Calu3 (cell line): Measurements from ENCODE around the gene SLC36A1. TPM values are rescaled to one million over a fixed set of nuclear protein-coding genes. Genes with fewer than 3 reads are reported as not detected.

ENCODE experiments used
- BruUV-seq: library from RNA; stranded (reverse); fragments of 400-500 nt; replicated peaks from 2 replicates; lab custom pipeline; 2021; lab: Mats Ljungman, UMichigan
- CTCF ChIA-PET: fragments of 300-600 bp; sonication (Branson Sonifier 250); formaldehyde crosslinking; loops from one replicate; lab custom pipeline; 2022; ENCODE audit warnings: antibody characterized with exemption; lab: Charles Lee
- DNase-seq: peaks from one replicate; pipeline ENCODE4 v3.0.0; 2022
- H3K27ac Mint-ChIP-seq: one replicate; pipeline ENCODE4 v1.8.0; 2022; ENCODE audit warnings: mixed read lengths; ENCODE audit not compliant: unreplicated experiment
- H3K27me3 Mint-ChIP-seq: one replicate; pipeline ENCODE4 v1.8.0; 2022; ENCODE audit warnings: mixed read lengths; ENCODE audit not compliant: unreplicated experiment
- H3K36me3 Mint-ChIP-seq: one replicate; pipeline ENCODE4 v1.8.0; 2022; ENCODE audit warnings: mild to moderate bottlenecking, moderate library complexity, mixed read lengths; ENCODE audit not compliant: insufficient read depth, unreplicated experiment
- H3K4me1 Mint-ChIP-seq: one replicate; pipeline ENCODE4 v1.8.0; 2022; ENCODE audit warnings: mild to moderate bottlenecking, low read depth, mixed read lengths; ENCODE audit not compliant: unreplicated experiment
- H3K4me3 Mint-ChIP-seq: one replicate; pipeline ENCODE4 v1.8.0; 2022; ENCODE audit warnings: mild to moderate bottlenecking, low read depth, moderate library complexity, mixed read lengths; ENCODE audit not compliant: unreplicated experiment
- H3K9me3 Mint-ChIP-seq: one replicate; pipeline ENCODE4 v1.8.0; 2022; ENCODE audit warnings: low read depth, mixed read lengths; ENCODE audit not compliant: unreplicated experiment
- CTCF ChIP-seq: fragments of 200-600 bp; IDR thresholded peaks from one replicate; pipeline ENCODE4 v1.8.0; 2022; ENCODE audit warnings: antibody characterized with exemption; ENCODE audit not compliant: unreplicated experiment
- intact Hi-C: fragments of 100-400 bp; cut with micrococcal nuclease; formaldehyde crosslinking; loops from one replicate; pipeline ENCODE4 v1.10.0; 2022; ENCODE audit not compliant: unreplicated experiment
- total RNA-seq: library from RNA; stranded (reverse); gene quantifications from 2 replicates; pipeline ENCODE4 v1.2.3, GENCODE V29; 2022

Gene SLC36A1
- total RNA-seq, 1 experiment from 2014 or later = 11.4 TPM

DNA sequence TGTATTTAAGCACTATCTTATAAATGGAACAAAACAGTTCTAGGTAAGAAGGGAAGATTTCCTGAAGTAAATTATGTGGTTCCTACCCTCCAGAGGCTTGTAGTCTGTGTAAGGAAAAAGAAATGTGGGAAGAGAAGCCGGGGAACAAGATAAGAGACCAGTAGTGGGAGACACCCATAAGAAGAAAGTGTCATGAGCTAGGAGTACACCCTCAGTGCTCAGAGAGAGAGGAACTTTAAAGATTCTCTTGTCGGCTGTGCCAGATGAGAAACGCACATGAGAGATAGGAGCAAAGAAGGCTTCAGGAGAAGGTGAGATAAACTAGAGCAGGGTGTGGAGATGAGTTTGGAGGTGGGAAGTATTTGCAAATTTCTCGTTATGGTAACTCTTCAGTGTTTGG is 18.1 kb downstream of the SLC36A1 start:
- no peak for DNase-seq
- peaks cover 4% of the 10 kb centered on the region for H3K36me3 Mint-ChIP-seq
- intact Hi-C loops = no loop called here
- H3K4me3 Mint-ChIP-seq = no peak overlapping the region
- no peak overlapping the region for H3K27ac Mint-ChIP-seq
- H3K4me1 Mint-ChIP-seq = no peaks in the 10 kb centered on the region
- no peaks in the 10 kb centered on the region for H3K9me3 Mint-ChIP-seq
- BruUV-seq = no TSS peak
- H3K27me3 Mint-ChIP-seq = no peaks in the 10 kb centered on the region
- no peak for TF ChIP-seq CTCF
- CTCF ChIA-PET = no interaction called here

- Mint-ChIP-seq H3K4me3 (no peak overlapping the region), H3K27ac (no peak overlapping the region), H3K27me3 (no peaks in the 10 kb centered on the region), H3K9me3 (no peaks in the 10 kb centered on the region), H3K4me1 (no peaks in the 10 kb centered on the region), H3K36me3 (peaks cover 4% of the 10 kb centered on the region)
- DNase-seq = no peak
- TF ChIP-seq CTCF = no peak
- no TSS peak for BruUV-seq
- CTCF ChIA-PET = interaction anchor here (0.7 kb wide), 1 partner anchor 680 kb away, joined by 4 read pairs; no protein-coding TSS in a partner anchor
- intact Hi-C loops = no loop called here
Measured at GRCh38 chr5:151467576-151467975, 20.2 kb downstream of the SLC36A1 start.

DNA sequence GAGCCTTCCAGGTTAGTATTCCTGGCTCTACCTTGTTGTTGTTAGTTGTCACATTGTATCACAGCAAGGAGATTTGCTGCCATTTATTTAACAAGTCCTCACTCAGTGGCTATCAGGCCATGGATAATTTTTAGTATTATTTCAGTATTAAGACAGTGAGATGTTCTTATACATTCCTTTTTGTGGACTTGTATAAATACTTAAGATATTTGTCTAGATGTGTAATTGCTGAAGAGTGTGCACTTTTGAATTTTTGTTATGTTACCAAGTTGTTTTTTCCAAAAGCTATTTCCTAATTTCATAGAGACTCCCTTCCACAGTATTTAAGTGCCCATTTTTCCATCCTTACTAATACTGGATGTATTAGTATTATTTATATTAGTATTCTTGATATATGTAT is 22.0 kb downstream of the SLC36A1 start:
- no peak for TF ChIP-seq CTCF
- H3K36me3 Mint-ChIP-seq = peaks cover 4% of the 10 kb centered on the region
- CTCF ChIA-PET = no interaction called here
- intact Hi-C loops = no loop called here
- no peaks in the 10 kb centered on the region for H3K4me1 Mint-ChIP-seq
- no peaks in the 10 kb centered on the region for H3K27me3 Mint-ChIP-seq
- no peak for DNase-seq
- H3K4me3 Mint-ChIP-seq = no peak overlapping the region
- no peak overlapping the region for H3K27ac Mint-ChIP-seq
- H3K9me3 Mint-ChIP-seq = no peaks in the 10 kb centered on the region
- no TSS peak for BruUV-seq

- DNase-seq = no peak
- Mint-ChIP-seq H3K36me3 (peaks cover 4% of the 10 kb centered on the region), H3K27me3 (no peaks in the 10 kb centered on the region), H3K4me1 (no peaks in the 10 kb centered on the region), H3K9me3 (no peaks in the 10 kb centered on the region), H3K4me3 (no peak overlapping the region), H3K27ac (no peak overlapping the region)
- intact Hi-C loops = no loop called here
- CTCF ChIA-PET = no interaction called here
- TF ChIP-seq CTCF = no peak
- no TSS peak for BruUV-seq
Measured at GRCh38 chr5:151469992-151470391, 22.6 kb downstream of the SLC36A1 start.
